ENCODE measurements around the gene RBM28. TPM values are rescaled to one million over a fixed set of nuclear protein-coding genes. Genes with fewer than 3 reads are reported as not detected.

The RBM28 gene, protein sequence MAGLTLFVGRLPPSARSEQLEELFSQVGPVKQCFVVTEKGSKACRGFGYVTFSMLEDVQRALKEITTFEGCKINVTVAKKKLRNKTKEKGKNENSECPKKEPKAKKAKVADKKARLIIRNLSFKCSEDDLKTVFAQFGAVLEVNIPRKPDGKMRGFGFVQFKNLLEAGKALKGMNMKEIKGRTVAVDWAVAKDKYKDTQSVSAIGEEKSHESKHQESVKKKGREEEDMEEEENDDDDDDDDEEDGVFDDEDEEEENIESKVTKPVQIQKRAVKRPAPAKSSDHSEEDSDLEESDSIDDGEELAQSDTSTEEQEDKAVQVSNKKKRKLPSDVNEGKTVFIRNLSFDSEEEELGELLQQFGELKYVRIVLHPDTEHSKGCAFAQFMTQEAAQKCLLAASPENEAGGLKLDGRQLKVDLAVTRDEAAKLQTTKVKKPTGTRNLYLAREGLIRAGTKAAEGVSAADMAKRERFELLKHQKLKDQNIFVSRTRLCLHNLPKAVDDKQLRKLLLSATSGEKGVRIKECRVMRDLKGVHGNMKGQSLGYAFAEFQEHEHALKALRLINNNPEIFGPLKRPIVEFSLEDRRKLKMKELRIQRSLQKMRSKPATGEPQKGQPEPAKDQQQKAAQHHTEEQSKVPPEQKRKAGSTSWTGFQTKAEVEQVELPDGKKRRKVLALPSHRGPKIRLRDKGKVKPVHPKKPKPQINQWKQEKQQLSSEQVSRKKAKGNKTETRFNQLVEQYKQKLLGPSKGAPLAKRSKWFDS
- total RNA-seq (19.9 TPM), polyA plus RNA-seq (24.7 TPM)
- long read RNA-seq, donor 1 = 0 reads
- long read RNA-seq, donor 2 = 0 reads
- long read RNA-seq, donor 3, partial matches to known transcripts = 5 of 5 reads
- long read RNA-seq, donor 3, other reads (novel, unspliced or antisense) = 0 of 5 reads
- long read RNA-seq, donor 4, full-length matches to known transcripts = 1 of 1 reads
- long read RNA-seq, donor 4, partial matches to known transcripts = 0 of 1 reads
- long read RNA-seq, donor 4, other reads (novel, unspliced or antisense) = 0 of 1 reads
- long read RNA-seq, donor 5, partial matches to known transcripts = 25 of 25 reads
- long read RNA-seq, donor 5, other reads (novel, unspliced or antisense) = 0 of 25 reads
- long read RNA-seq, donor 6, full-length matches to known transcripts = 1 of 6 reads
- long read RNA-seq, donor 6, partial matches to known transcripts = 5 of 6 reads
- long read RNA-seq, donor 6, other reads (novel, unspliced or antisense) = 0 of 6 reads
- long read RNA-seq, donor 7, full-length matches to known transcripts = 2 of 2 reads
- long read RNA-seq, donor 7, partial matches to known transcripts = 0 of 2 reads
- long read RNA-seq, donor 7, other reads (novel, unspliced or antisense) = 0 of 2 reads
- long read RNA-seq, donor 8 = 0 reads
- long read RNA-seq, donor 9, full-length matches to known transcripts = 3 of 3 reads
- long read RNA-seq, donor 9, partial matches to known transcripts = 0 of 3 reads
- long read RNA-seq, donor 9, other reads (novel, unspliced or antisense) = 0 of 3 reads
- long read RNA-seq, donor 10, full-length matches to known transcripts = 1 of 6 reads
- long read RNA-seq, donor 10, partial matches to known transcripts = 5 of 6 reads
- long read RNA-seq, donor 10, other reads (novel, unspliced or antisense) = 0 of 6 reads

DNA sequence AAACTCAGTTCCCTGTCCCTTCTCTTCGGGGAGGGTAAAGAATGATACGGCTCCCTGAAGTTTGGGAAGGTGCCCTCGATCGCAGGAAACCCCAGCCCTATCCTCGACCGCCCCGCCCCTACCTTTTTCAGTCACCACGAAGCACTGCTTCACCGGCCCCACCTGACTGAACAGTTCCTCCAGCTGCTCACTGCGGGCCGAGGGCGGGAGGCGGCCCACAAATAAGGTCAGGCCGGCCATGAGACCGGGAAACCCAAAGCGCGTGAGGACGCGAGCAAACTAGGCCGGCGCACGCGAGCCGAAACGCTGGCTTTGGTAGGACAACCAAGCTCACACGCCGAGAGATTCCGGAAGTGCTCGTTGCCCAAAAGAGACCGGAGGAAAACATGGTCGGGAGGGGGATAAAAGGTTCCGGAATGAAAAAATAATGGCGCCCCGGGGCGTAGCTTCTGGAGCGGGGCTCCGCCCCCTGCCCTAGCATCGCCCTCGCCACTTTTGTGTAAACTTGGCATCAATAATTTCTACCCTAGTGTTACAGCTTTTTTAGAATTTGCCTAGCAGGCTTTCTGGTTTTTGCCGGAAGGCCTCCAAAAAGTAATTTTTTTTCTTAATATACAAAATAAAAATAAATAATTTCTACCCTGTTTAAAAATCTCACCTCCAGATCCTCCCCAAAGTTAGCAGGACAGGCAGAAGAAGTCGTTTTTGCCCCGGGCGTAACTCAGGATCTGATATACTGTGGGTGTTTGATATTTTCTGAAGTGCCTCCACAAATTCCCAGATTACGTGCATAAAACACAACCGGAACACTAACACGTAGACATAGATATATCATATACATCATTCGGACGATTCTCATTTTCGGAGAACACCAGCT lies at the start of gene RBM28:
TSS of gene RBM28 (minus strand) at position 355 of the 877 bp plus-strand sequence. CDS start at position 240, 115 bp downstream.
- peak; percentile 76 to 96 (median 85) for DNase-seq (ENCODE audit: low read depth in 6 of 9, low spot score in 9 of 9)

DNA sequence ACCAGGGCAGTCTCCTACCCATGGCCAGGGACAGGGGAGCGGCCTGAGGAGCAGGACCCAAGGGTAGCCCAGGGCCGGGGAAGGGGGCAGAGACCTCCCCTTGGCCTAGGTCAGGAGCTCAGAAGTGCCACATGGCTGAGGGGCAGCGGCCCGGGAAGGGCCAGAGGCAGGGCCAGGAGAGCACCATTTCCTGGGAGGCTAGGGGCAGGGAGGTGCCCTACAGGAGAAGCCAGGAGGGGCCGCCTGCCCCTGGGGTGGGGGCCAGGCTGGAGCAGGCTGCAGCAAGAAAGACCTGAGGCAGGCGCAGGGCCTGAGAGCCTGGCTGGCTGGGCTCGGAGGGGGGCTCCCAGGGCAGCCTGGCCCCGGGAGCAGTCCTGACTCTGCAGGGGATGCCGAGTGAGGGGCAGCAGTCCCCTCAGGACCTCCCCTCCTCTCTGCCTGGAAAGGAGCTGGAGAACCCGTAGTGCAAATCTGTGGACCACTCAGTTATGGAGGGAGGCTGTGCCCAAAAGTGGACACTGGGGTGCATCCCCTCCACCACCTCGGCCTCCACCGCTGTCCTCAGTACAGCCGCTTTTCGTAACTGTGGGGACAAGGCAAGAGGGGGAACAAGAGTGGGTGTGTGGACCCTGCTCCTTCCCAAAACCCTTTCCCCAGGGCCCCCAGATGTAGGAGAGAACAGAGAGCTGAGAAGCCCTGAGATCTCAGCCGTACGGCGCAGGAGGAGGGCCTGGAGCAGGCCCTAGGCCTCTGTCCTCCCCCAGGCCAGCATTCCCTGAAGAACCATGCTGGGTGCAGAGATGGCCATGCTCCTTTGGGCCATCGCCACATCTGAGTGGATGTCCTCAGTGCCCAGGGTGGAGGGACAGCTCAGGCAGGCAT lies 49.0 kb upstream of the RBM28 start:
- Histone ChIP-seq H3K27ac (ENCODE audit: low read depth in 1 of 2, low read length in 1 of 2) (no peak overlapping the region), H3K36me3 (ENCODE audit: control insufficient read depth in 2 of 2, insufficient read depth in 2 of 2, low read length in 1 of 2) (peaks cover 8 to 40% of the 10 kb centered on the region in 2 donors), H3K9me3 (ENCODE audit: control insufficient read depth in 2 of 2, insufficient read depth in 1 of 2, low read length in 1 of 2) (no peaks in the 10 kb centered on the region), H3K27me3 (ENCODE audit: control insufficient read depth in 2 of 2, insufficient read depth in 1 of 2, low read length in 1 of 2) (peaks cover 0 to 13% of the 10 kb centered on the region in 2 donors), H3K4me1 (ENCODE audit: control insufficient read depth in 2 of 2, insufficient read depth in 2 of 2, low read length in 2 of 2) (no peaks in the 10 kb centered on the region), H3K4me3 (ENCODE audit: low read length in 2 of 2) (no peak overlapping the region)
- DNase-seq (ENCODE audit: low read depth in 6 of 9, low spot score in 9 of 9) = no peak
- WGBS = 98% methylated on average over 18 of the region's 18 CpGs

More for the DNA sequence above, at the start of gene RBM28:
- Histone ChIP-seq H3K4me3 (ENCODE audit: low read length in 2 of 2) (peak within 1 kb of the TSS; percentile 76 to 94), H3K4me1 (ENCODE audit: control insufficient read depth in 2 of 2, insufficient read depth in 2 of 2, low read length in 2 of 2) (peaks cover 9 to 17% of the 10 kb centered on the region in 2 donors), H3K36me3 (ENCODE audit: control insufficient read depth in 2 of 2, insufficient read depth in 2 of 2, low read length in 1 of 2) (peaks cover 0 to 9% of the 10 kb centered on the region in 2 donors), H3K27ac (ENCODE audit: low read depth in 1 of 2, low read length in 1 of 2) (peak within 1 kb of the TSS; percentile 81 to 86), H3K27me3 (ENCODE audit: control insufficient read depth in 2 of 2, insufficient read depth in 1 of 2, low read length in 1 of 2) (peaks cover 0 to 15% of the 10 kb centered on the region in 2 donors), H3K9me3 (ENCODE audit: control insufficient read depth in 2 of 2, insufficient read depth in 1 of 2, low read length in 1 of 2) (no peaks in the 10 kb centered on the region)
- 15% methylated on average over 49 of the region's 49 CpGs for WGBS

DNA sequence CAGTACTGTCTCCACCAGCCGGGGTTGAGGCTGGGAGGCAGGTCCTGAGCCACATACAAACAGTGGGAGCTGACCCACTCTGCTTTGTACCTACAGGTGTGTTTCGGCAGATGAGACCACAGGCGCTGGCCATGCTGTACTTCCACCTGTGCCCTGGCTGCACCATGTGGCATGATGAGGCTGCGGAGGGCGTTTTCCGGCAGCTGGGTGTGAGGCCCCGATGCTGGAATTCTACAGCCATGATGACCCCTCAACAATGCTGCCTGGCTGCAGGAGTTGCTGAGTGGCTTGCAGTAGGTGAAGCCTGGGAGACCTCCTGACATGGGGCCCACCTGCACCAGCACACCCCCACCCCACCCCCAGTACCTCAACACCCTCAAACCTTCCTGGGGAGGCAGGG lies 48.1 kb upstream of the RBM28 start:
- H3K27ac ChIP-seq (ENCODE audit: low read depth in 1 of 2, low read length in 1 of 2) = no peak overlapping the region
- no peak overlapping the region for H3K4me3 ChIP-seq (ENCODE audit: low read length in 2 of 2)
- WGBS = 97% methylated on average over 7 of the region's 7 CpGs
- H3K9me3 ChIP-seq (ENCODE audit: control insufficient read depth in 2 of 2, insufficient read depth in 1 of 2, low read length in 1 of 2) = no peaks in the 10 kb centered on the region
- H3K36me3 ChIP-seq (ENCODE audit: control insufficient read depth in 2 of 2, insufficient read depth in 2 of 2, low read length in 1 of 2) = peaks cover 7 to 40% of the 10 kb centered on the region in 2 donors
- peaks cover 0 to 16% of the 10 kb centered on the region in 2 donors for H3K27me3 ChIP-seq (ENCODE audit: control insufficient read depth in 2 of 2, insufficient read depth in 1 of 2, low read length in 1 of 2)
- DNase-seq (ENCODE audit: low read depth in 6 of 9, low spot score in 9 of 9) = no peak
- peaks cover 0 to 3% of the 10 kb centered on the region in 2 donors for H3K4me1 ChIP-seq (ENCODE audit: control insufficient read depth in 2 of 2, insufficient read depth in 2 of 2, low read length in 2 of 2)

DNA sequence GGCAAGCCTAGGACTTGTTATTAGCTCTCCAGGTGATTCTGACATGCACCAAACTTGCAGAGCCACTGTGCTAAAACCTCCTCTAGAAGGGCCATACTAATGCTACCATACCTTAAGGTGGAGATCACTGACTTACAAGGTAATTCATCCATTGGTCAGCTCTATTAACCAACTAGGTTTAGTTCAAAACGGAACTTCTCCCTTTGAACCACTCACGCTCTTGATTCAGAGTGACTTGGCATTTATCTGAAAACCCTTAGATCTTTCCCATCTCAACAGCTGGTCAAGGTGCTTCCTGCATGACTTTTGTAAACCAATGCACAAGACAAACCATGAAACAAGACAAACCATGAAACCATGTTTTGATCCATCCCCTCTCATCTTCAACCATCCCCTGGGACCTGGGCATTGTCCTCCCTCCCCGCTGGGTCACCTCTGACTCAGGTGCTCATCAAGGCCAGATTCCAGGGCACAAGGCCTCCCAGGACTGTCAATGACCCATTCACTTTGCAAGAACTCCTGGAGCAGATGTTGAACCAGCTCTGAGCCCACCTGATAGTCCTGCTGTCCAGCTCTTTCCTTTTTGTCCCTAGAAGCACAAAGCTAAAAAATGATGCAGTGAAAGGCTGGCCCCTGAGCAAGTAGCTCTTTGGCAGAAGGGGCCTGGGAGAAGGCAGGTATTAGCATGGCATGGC lies 47.3 kb upstream of the RBM28 start:
- WGBS = 36% methylated on average over 3 of the region's 3 CpGs
- Histone ChIP-seq H3K27me3 (ENCODE audit: control insufficient read depth in 2 of 2, insufficient read depth in 1 of 2, low read length in 1 of 2) (peaks cover 0 to 16% of the 10 kb centered on the region in 2 donors), H3K27ac (ENCODE audit: low read depth in 1 of 2, low read length in 1 of 2) (no peak overlapping the region)

DNA sequence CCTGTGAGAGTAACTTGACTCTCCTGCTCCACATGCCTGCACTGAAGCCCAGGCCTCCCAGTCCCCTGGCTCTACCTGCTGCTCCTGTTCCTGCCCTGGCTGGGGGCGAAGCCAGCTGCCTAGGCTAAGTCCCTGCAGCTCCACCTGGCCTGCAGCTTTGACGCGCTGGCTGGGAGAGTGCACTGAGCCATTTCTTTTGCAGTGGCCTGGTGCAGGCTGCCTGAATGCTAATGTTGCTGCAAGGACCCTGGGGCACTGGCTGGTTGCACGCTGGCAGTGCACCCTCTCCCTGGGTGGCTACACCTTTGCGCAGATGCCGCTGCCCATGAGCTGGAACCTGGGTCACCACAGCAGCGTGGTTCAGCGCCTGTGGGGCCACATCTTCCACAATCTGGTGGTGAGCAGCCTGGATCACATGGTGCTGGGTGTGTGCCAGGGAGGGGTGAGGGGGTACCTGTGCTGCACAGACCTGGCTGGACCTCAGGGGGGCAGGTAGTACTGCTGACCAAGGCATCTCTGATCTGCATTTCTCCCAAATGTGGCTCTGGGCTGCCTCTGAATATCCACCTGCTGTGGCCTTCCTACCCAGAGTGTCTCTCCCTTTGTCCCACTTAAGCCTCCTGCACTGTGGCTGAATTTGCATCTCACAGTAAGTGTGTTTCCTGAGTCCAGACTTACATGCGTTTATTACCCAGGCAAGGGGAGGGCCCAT lies 46.1 kb upstream of the RBM28 start:
- H3K4me1 ChIP-seq (ENCODE audit: control insufficient read depth in 2 of 2, insufficient read depth in 2 of 2, low read length in 2 of 2) = peaks cover 0 to 6% of the 10 kb centered on the region in 2 donors
- peaks cover 0 to 24% of the 10 kb centered on the region in 2 donors for H3K36me3 ChIP-seq (ENCODE audit: control insufficient read depth in 2 of 2, insufficient read depth in 2 of 2, low read length in 1 of 2)
- H3K9me3 ChIP-seq (ENCODE audit: control insufficient read depth in 2 of 2, insufficient read depth in 1 of 2, low read length in 1 of 2) = no peaks in the 10 kb centered on the region
- H3K27me3 ChIP-seq (ENCODE audit: control insufficient read depth in 2 of 2, insufficient read depth in 1 of 2, low read length in 1 of 2) = peaks cover 0 to 16% of the 10 kb centered on the region in 2 donors
- DNase-seq (ENCODE audit: low read depth in 6 of 9, low spot score in 9 of 9) = no peak
- no peak overlapping the region for H3K4me3 ChIP-seq (ENCODE audit: low read length in 2 of 2)
- H3K27ac ChIP-seq (ENCODE audit: low read depth in 1 of 2, low read length in 1 of 2) = no peak overlapping the region
- 89% methylated on average over 9 of the region's 9 CpGs for WGBS

More for the DNA sequence above, 47.3 kb upstream of the RBM28 start:
- no peak for DNase-seq (ENCODE audit: low read depth in 6 of 9, low spot score in 9 of 9)
- H3K9me3 ChIP-seq (ENCODE audit: control insufficient read depth in 2 of 2, insufficient read depth in 1 of 2, low read length in 1 of 2) = no peaks in the 10 kb centered on the region
- peaks cover 0 to 3% of the 10 kb centered on the region in 2 donors for H3K4me1 ChIP-seq (ENCODE audit: control insufficient read depth in 2 of 2, insufficient read depth in 2 of 2, low read length in 2 of 2)
- H3K36me3 ChIP-seq (ENCODE audit: control insufficient read depth in 2 of 2, insufficient read depth in 2 of 2, low read length in 1 of 2) = peaks cover 0 to 35% of the 10 kb centered on the region in 2 donors
- H3K4me3 ChIP-seq (ENCODE audit: low read length in 2 of 2) = no peak overlapping the region

DNA sequence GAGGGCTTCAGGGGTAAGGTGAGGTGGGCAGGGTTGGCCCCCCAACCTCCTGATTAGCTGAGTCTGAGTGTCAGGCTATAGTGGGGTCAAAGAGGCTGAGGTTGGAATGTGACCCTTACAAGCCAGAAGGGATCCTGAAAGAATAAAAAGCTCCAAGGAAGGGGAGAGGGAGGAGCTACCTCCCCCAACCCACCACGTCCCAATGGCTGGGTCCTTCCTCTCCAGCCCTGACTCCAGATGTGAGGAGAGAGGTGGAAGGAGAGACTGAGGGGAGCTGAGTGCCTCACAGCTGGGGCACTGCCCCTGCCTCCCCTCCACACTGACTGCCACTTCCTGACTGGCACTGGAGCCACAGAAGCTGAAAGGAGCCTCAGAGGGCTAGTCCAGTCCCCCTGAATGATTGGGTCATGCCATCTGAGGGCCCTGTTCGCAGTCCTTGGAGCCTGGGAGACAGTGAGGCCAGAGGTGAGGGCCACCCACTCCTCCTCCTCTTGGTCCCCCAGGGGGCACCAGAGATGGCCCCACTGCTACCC lies 45.4 kb upstream of the RBM28 start:
- H3K9me3 ChIP-seq (ENCODE audit: control insufficient read depth in 2 of 2, insufficient read depth in 1 of 2, low read length in 1 of 2) = no peaks in the 10 kb centered on the region
- H3K27me3 ChIP-seq (ENCODE audit: control insufficient read depth in 2 of 2, insufficient read depth in 1 of 2, low read length in 1 of 2) = peaks cover 0 to 16% of the 10 kb centered on the region in 2 donors
- H3K27ac ChIP-seq (ENCODE audit: low read depth in 1 of 2, low read length in 1 of 2) = no peak overlapping the region
- H3K4me3 ChIP-seq (ENCODE audit: low read length in 2 of 2) = no peak overlapping the region
- peaks cover 0 to 18% of the 10 kb centered on the region in 2 donors for H3K36me3 ChIP-seq (ENCODE audit: control insufficient read depth in 2 of 2, insufficient read depth in 2 of 2, low read length in 1 of 2)
- no peak for DNase-seq (ENCODE audit: low read depth in 6 of 9, low spot score in 9 of 9)
- H3K4me1 ChIP-seq (ENCODE audit: control insufficient read depth in 2 of 2, insufficient read depth in 2 of 2, low read length in 2 of 2) = peaks cover 0 to 10% of the 10 kb centered on the region in 2 donors
- WGBS = 60% methylated on average over 2 of the region's 2 CpGs
